ENCODE data around the gene ESD. TPM values are rescaled to one million over a fixed set of nuclear protein-coding genes. Genes with fewer than 3 reads are reported as not detected.

ESD gene
- total and polyA plus RNA-seq, 2 of the 13 experiments (the other 11 are each of a cell fraction or from before 2014, with no cell fraction given) = 118 to 147 TPM

DNA sequence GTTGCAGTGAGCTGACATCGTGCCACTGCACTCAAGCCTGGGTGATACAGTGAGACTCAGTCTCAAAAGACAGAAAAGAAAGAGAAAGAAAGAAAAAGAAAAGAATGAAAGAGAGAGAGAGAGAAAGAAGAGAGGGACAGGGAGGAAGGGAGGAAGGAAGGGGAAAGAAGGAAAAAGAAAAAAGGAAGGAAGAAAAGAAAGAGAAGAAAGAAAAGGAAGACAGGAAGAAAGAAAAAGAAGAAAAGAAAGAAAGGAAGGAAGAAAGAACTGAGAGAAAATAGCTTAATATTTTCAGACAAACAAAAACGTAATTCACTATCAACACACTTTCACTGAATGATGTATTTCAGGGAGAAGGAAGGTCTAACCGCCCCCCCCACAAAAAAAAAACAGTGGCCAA lies 39.3 kb downstream of the ESD start:
- H3K36me3 ChIP-seq (replicated peaks in 1 of 2; ENCODE audit: control insufficient read depth in 1 of 2, insufficient read depth in 2 of 2, low read length in 2 of 2) = no peaks in the 10 kb centered on the region
- no peaks in the 10 kb centered on the region for H3K79me2 ChIP-seq (ENCODE audit: insufficient read depth, low read length)
- no peaks in the 10 kb centered on the region for H4K20me1 ChIP-seq (ENCODE audit: insufficient read depth, low read length)
- DNase-seq (ENCODE audit: low spot score) (no peak), ATAC-seq (no peak), FAIRE-seq (no peak)
- ChIA-PET CTCF (ENCODE audit: low intra/inter-chr PET ratio, low total read pairs) (no interaction called here), POLR2A (no interaction called here)
- no peaks in the 10 kb centered on the region for H3K27me3 ChIP-seq (ENCODE audit: control insufficient read depth in 1 of 2, insufficient read depth in 2 of 2, low read length in 2 of 2)
- no TSS peak for BruUV-seq (replicated peaks)
- peaks cover 17% of the 10 kb centered on the region for H3K4me1 ChIP-seq (ENCODE audit: insufficient read depth, low read length)
- no peak overlapping the region for H3K4me2 ChIP-seq (ENCODE audit: low read depth, low read length)
- H3K4me3 ChIP-seq (replicated peaks in 1 of 3; ENCODE audit: insufficient read depth in 1 of 3, low read depth in 2 of 3, low read length in 3 of 3) = no peak overlapping the region
- no peak overlapping the region for H3K9ac ChIP-seq (ENCODE audit: insufficient read depth, low read depth, low read length)
- TF ChIP-seq PCBP1 (IDR thresholded peaks at IDR 0.05; ENCODE audit: borderline replicate concordance, low read depth, low read length) (no peak), PPARG (CRISPR knock-in tag; conservative IDR thresholded peaks at IDR 0.05) (no peak)
- intact Hi-C loops (cut with micrococcal nuclease; ENCODE audit: unreplicated experiment) (no loop called here), in situ Hi-C loops (cut with HindIII; ENCODE audit: extremely low pct_ligation_motif_present, low pct_unique_long_range_greater_than_20kb) (no loop called here)
- 33% methylated on average over 3 of the region's 3 CpGs for WGBS (ENCODE audit: low lambda C conversion rate)
- no peaks in the 10 kb centered on the region for H3K9me3 ChIP-seq (ENCODE audit: low read length)
- H2AFZ ChIP-seq (ENCODE audit: low read length) = no peak overlapping the region
- H3K27ac ChIP-seq (ENCODE audit: extremely low read length, insufficient read depth, low read length) = no peak overlapping the region

DNA sequence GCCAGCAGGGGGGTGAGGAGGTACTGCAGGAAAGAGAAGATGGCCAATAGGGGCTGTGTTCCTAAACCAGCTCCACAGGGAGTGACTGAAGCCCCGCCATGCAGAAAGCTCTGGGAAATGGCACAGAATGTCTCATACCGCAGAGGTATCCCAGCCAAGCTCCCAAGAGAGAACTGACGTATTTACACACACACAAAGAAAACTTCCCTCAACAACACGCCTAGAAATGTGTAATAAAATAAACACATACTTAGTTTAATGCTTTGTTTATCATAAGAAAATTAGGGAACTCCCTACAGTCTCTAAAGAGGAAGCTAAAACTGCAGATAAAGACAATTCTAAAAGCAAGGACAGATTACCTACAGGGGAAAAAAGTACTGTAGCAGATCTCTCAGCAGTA lies 40.0 kb downstream of the ESD start:
- Histone ChIP-seq H2AFZ (ENCODE audit: low read length) (no peak overlapping the region), H3K4me2 (ENCODE audit: low read depth, low read length) (no peak overlapping the region), H3K27me3 (ENCODE audit: control insufficient read depth in 1 of 2, insufficient read depth in 2 of 2, low read length in 2 of 2) (no peaks in the 10 kb centered on the region), H3K4me3 (replicated peaks in 1 of 3; ENCODE audit: insufficient read depth in 1 of 3, low read depth in 2 of 3, low read length in 3 of 3) (no peak overlapping the region), H4K20me1 (ENCODE audit: insufficient read depth, low read length) (no peaks in the 10 kb centered on the region), H3K9ac (ENCODE audit: insufficient read depth, low read depth, low read length) (no peak overlapping the region), H3K4me1 (ENCODE audit: insufficient read depth, low read length) (peaks cover 17% of the 10 kb centered on the region), H3K27ac (ENCODE audit: extremely low read length, insufficient read depth, low read length) (no peak overlapping the region), H3K36me3 (replicated peaks in 1 of 2; ENCODE audit: control insufficient read depth in 1 of 2, insufficient read depth in 2 of 2, low read length in 2 of 2) (no peaks in the 10 kb centered on the region), H3K9me3 (ENCODE audit: low read length) (no peaks in the 10 kb centered on the region), H3K79me2 (ENCODE audit: insufficient read depth, low read length) (no peaks in the 10 kb centered on the region)
- in situ Hi-C loops (cut with HindIII; ENCODE audit: extremely low pct_ligation_motif_present, low pct_unique_long_range_greater_than_20kb) = no loop called here
- 46% methylated on average over 4 of the region's 4 CpGs for WGBS (ENCODE audit: low lambda C conversion rate)
- DNase-seq (ENCODE audit: low spot score) (no peak), ATAC-seq (no peak), FAIRE-seq (no peak)
- intact Hi-C loops (cut with micrococcal nuclease; ENCODE audit: unreplicated experiment) = no loop called here
- ChIA-PET CTCF (ENCODE audit: low intra/inter-chr PET ratio, low total read pairs) (no interaction called here), POLR2A (no interaction called here)
- BruUV-seq (replicated peaks) = no TSS peak
- TF ChIP-seq ZFP36L1 (CRISPR knock-in tag; IDR thresholded peaks at IDR 0.05) = no peak
- TF ChIP-seq MXD4 (CRISPR knock-in tag; IDR thresholded peaks at IDR 0.05) = no peak
- no peak for TF ChIP-seq ELF1 (CRISPR knock-in tag; IDR thresholded peaks at IDR 0.05)
- TF ChIP-seq ZNF484 (CRISPR knock-in tag; IDR thresholded peaks at IDR 0.05; ENCODE audit: borderline replicate concordance, low read depth) = no peak
- TF ChIP-seq NCOR1 (IDR thresholded peaks at IDR 0.05; ENCODE audit: borderline replicate concordance, low read length) = no peak
- no peak for TF ChIP-seq GPN1 (CRISPR knock-in tag; IDR thresholded peaks at IDR 0.05; ENCODE audit: borderline replicate concordance)
- no peak for TF ChIP-seq ZNF672 (CRISPR knock-in tag; IDR thresholded peaks at IDR 0.05)
- TF ChIP-seq, protein P1, sequence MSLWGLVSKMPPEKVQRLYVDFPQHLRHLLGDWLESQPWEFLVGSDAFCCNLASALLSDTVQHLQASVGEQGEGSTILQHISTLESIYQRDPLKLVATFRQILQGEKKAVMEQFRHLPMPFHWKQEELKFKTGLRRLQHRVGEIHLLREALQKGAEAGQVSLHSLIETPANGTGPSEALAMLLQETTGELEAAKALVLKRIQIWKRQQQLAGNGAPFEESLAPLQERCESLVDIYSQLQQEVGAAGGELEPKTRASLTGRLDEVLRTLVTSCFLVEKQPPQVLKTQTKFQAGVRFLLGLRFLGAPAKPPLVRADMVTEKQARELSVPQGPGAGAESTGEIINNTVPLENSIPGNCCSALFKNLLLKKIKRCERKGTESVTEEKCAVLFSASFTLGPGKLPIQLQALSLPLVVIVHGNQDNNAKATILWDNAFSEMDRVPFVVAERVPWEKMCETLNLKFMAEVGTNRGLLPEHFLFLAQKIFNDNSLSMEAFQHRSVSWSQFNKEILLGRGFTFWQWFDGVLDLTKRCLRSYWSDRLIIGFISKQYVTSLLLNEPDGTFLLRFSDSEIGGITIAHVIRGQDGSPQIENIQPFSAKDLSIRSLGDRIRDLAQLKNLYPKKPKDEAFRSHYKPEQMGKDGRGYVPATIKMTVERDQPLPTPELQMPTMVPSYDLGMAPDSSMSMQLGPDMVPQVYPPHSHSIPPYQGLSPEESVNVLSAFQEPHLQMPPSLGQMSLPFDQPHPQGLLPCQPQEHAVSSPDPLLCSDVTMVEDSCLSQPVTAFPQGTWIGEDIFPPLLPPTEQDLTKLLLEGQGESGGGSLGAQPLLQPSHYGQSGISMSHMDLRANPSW (CRISPR knock-in tag; IDR thresholded peaks at IDR 0.05; ENCODE audit: borderline replicate concordance) = no peak
- TF ChIP-seq, protein P2, sequence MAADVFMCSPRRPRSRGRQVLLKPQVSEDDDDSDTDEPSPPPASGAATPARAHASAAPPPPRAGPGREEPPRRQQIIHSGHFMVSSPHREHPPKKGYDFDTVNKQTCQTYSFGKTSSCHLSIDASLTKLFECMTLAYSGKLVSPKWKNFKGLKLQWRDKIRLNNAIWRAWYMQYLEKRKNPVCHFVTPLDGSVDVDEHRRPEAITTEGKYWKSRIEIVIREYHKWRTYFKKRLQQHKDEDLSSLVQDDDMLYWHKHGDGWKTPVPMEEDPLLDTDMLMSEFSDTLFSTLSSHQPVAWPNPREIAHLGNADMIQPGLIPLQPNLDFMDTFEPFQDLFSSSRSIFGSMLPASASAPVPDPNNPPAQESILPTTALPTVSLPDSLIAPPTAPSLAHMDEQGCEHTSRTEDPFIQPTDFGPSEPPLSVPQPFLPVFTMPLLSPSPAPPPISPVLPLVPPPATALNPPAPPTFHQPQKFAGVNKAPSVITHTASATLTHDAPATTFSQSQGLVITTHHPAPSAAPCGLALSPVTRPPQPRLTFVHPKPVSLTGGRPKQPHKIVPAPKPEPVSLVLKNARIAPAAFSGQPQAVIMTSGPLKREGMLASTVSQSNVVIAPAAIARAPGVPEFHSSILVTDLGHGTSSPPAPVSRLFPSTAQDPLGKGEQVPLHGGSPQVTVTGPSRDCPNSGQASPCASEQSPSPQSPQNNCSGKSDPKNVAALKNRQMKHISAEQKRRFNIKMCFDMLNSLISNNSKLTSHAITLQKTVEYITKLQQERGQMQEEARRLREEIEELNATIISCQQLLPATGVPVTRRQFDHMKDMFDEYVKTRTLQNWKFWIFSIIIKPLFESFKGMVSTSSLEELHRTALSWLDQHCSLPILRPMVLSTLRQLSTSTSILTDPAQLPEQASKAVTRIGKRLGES (CRISPR knock-in tag; IDR thresholded peaks at IDR 0.05; ENCODE audit: borderline replicate concordance) = no peak
